ENCODE measurements around the gene PPM1H. TPM values are rescaled to one million over a fixed set of nuclear protein-coding genes. Genes with fewer than 3 reads are reported as not detected.
A peak's percentile ranks its signal among the peaks of the same experiment; 100 is the strongest.

Gene PPM1H
- total and polyA plus RNA-seq, 12 donors, result 0.81 to 5.5 (median 2.6) TPM

DNA sequence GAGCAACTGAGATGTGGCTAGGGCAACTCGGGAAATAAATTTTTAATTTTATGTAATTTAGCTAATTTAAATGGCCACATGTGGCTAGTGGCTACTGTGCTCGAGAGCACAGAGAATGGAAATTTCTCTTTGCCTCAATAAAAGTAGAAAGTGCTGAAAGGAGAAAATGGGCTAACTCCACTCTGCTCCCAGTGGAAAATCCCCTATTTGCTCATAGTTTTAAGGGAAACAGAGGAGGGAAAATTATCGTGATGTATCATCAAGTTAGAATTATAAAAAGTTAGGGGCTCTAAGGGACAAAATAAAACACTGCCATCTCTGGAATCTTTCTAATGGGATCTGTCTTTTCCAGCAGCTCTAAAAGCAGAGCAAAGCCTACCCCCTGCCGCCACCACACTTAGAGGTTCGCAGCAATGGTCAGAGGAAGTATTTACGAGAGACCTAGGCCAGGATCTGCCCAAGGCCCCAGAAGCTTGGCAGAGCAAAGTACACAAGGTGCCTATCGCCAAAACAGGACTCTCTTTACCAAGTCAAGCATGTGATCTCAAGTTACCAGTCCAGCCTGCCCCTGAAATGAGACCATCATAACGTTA lies 220.7 kb downstream of the PPM1H start:
- Histone ChIP-seq H3K27ac (peak overlapping the region in 2 of 5 donors; percentile 24 to 34), H3K36me3 (replicated peaks in 1 of 2) (no peaks in the 10 kb centered on the region), H3K27me3 (no peaks in the 10 kb centered on the region), H3K9me3 (replicated peaks in 1 of 3) (no peaks in the 10 kb centered on the region), H3K4me3 (no peak overlapping the region), H3K4me1 (replicated peaks in 1 of 2) (peaks cover 0 to 5% of the 10 kb centered on the region in 2 donors)
- TF ChIP-seq POLR2A (IDR thresholded peaks at IDR 0.05), result no peak
- intact Hi-C loops (cut with DNase I), result no loop called here
- no peak for DNase-seq
- WGBS, 4 donors, result 77 to 87% (median 86%) methylated on average over 8 of the region's 8 CpGs

- H3K9me3 ChIP-seq (replicated peaks in 1 of 3), result no peaks in the 10 kb centered on the region
- peaks cover 0 to 5% of the 10 kb centered on the region in 2 donors for H3K4me1 ChIP-seq (replicated peaks in 1 of 2)
- intact Hi-C loops (cut with DNase I), result no loop called here
- TF ChIP-seq CTCF (IDR thresholded peaks at IDR 0.05), result no peak
- no peak for TF ChIP-seq POLR2A (IDR thresholded peaks at IDR 0.05)
- H3K4me3 ChIP-seq, result no peak overlapping the region
- no peak overlapping the region for H3K27ac ChIP-seq
- no peaks in the 10 kb centered on the region for H3K36me3 ChIP-seq (replicated peaks in 1 of 2)
- no peaks in the 10 kb centered on the region for H3K27me3 ChIP-seq
- WGBS, 4 donors, result 96 to 99% (median 97%) methylated on average over 4 of the region's 4 CpGs
- DNase-seq, result no peak
These were observed 221.2 kb downstream of the PPM1H start for GRCh38 chr12:62713723-62714122.

DNA sequence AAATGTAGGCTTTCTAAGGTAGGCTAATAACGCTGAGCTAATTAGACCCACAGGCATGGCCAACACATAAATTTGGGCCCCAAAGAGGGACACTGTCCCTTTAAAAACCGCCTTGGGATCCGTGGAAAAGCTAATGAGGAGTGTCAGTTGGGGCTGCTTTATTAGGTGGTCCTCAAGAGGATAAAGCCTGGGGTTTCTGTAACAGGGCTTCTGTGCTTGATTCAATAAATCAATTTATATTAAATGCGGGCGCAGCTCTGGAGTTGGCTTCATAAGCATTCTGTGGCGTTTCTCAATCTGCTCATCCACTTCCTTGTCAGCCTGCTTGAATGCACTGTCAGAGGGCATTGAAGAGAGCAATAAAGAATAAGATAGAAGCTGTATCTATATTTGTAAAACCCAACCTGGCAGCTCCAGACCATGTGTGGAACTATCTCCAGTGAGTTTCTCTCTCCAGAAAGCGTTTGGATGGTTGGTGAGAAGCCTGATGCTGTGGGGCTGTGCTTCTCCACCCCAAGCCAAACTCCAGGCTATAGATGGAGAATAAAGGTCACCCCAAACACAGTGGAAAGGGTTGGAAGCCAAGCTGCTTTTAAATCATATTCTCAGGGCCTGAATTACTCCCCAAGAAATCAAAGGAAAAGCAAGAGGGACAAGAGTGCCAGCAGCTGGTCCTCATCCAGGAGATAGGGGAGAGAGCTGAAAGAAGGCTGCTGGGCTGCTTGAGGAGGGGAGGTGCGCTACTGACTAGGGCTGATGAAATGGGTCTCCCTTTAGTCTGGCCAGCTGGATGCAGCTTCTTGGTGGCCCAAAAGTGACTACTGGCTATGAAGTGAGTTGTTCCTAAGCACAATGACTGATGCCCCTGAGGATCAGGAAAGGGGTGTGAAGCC lies 222.0 kb downstream of the PPM1H start:
- no peak overlapping the region for H3K27ac ChIP-seq
- TF ChIP-seq POLR2A (IDR thresholded peaks at IDR 0.05) (no peak), CTCF (IDR thresholded peaks at IDR 0.05) (no peak)
- peaks cover 0 to 5% of the 10 kb centered on the region in 2 donors for H3K4me1 ChIP-seq (replicated peaks in 1 of 2)
- intact Hi-C loops (cut with DNase I), result no loop called here
- 79 to 84% (median 83%) methylated on average over 8 of the region's 8 CpGs for WGBS, 4 donors
- no peaks in the 10 kb centered on the region for H3K9me3 ChIP-seq (replicated peaks in 1 of 3)
- H3K36me3 ChIP-seq (replicated peaks in 1 of 2), result no peaks in the 10 kb centered on the region
- H3K4me3 ChIP-seq, result no peak overlapping the region
- no peaks in the 10 kb centered on the region for H3K27me3 ChIP-seq
- DNase-seq, result no peak

- Histone ChIP-seq H3K27me3 (no peaks in the 10 kb centered on the region), H3K27ac (no peak overlapping the region), H3K9me3 (replicated peaks in 1 of 3) (no peaks in the 10 kb centered on the region), H3K36me3 (replicated peaks in 1 of 2) (no peaks in the 10 kb centered on the region), H3K4me3 (no peak overlapping the region), H3K4me1 (replicated peaks in 1 of 2) (peaks cover 0 to 5% of the 10 kb centered on the region in 2 donors)
- DNase-seq, result no peak
- intact Hi-C loops (cut with DNase I), result no loop called here
- TF ChIP-seq POLR2A (IDR thresholded peaks at IDR 0.05) (no peak), CTCF (IDR thresholded peaks at IDR 0.05) (no peak)
- 79 to 84% (median 83%) methylated on average over 10 of the region's 10 CpGs for WGBS, 4 donors
These were observed 223.2 kb downstream of the PPM1H start for GRCh38 chr12:62711631-62712241.

Data from adrenal gland (tissue), 12 donors.